T-cell (primary cell): Measurements from ENCODE around the gene C2CD4B. TPM values are rescaled to one million over a fixed set of nuclear protein-coding genes. Genes with fewer than 3 reads are reported as not detected.

Experiments
- ATAC-seq, 4 experiments: fragments of 200-7000 bp in 3 of 4; fragments of 150-1000 bp in 1 of 4; cut with Tn5 transposase; replicated peaks in 1 of 4; 1 replicate in 3 of 4; 2 replicates in 1 of 4; pipeline ENCODE4 v1.10.0; 2021; ENCODE audit warnings: moderate library complexity in 3 of 4, mild to moderate bottlenecking in 2 of 4, moderate number of reproducible peaks in 1 of 4
- CTCF ChIA-PET, 2 donors: fragments of 300-600 bp; sonication (Branson Sonifier 250); formaldehyde crosslinking; loops; one replicate each; lab custom pipeline; 2022; ENCODE audit warnings: antibody characterized with exemption in 2 of 2; lab: Charles Lee
- POLR2A ChIA-PET, 2 donors: fragments of 300-600 bp; sonication (Branson Sonifier 250); formaldehyde crosslinking; loops; one replicate each; lab custom pipeline; 2022; ENCODE audit warnings: antibody characterized with exemption in 2 of 2; lab: Charles Lee
- DNase-seq, 35 experiments: peaks; one replicate each; pipeline versions ENCODE4 v3.0.0 to v3.0.0-alpha.2; 2013 to 2023
- H3K27ac ChIP-seq: one replicate; pipeline ENCODE4 v1.5.1; 2013; ENCODE audit warnings: low read length
- H3K27me3 ChIP-seq, 2 experiments: replicated peaks in 1 of 2; 1 replicate in 1 of 2; 2 replicates in 1 of 2; pipeline versions ENCODE4 v1.6.1 to v1.7.0; 2013; ENCODE audit warnings: low read length in 1 of 2, mixed read lengths in 1 of 2; ENCODE audit not compliant: control insufficient read depth in 2 of 2, insufficient read depth in 2 of 2; ENCODE audit errors: extremely low read depth in 1 of 2
- H3K36me3 ChIP-seq, 2 donors: 1 replicate in 1 of 2; 2 replicates in 1 of 2; pipeline versions ENCODE4 v1.6.1 to v1.7.0; 2013; ENCODE audit warnings: low read length in 1 of 2; ENCODE audit not compliant: control insufficient read depth in 2 of 2, insufficient read depth in 1 of 2; ENCODE audit errors: extremely low read depth in 1 of 2
- H3K4me1 ChIP-seq, 2 experiments: 1 replicate in 1 of 2; 2 replicates in 1 of 2; pipeline versions ENCODE4 v1.6.1 to v1.7.0; 2013; ENCODE audit warnings: low read length in 2 of 2, mixed read lengths in 1 of 2; ENCODE audit not compliant: insufficient read depth in 2 of 2, control insufficient read depth in 1 of 2; ENCODE audit errors: extremely low read depth in 1 of 2
- H3K4me3 ChIP-seq, 2 donors: 1 replicate in 1 of 2; 2 replicates in 1 of 2; pipeline versions ENCODE4 v1.5.1 to v1.7.0; 2013; ENCODE audit warnings: mild to moderate bottlenecking in 2 of 2, low read length in 1 of 2, moderate library complexity in 1 of 2; ENCODE audit not compliant: control insufficient read depth in 1 of 2; ENCODE audit errors: extremely low read depth in 1 of 2
- H3K9me3 ChIP-seq: 2 replicates; pipeline ENCODE4 v1.7.0; 2013
- H3K27ac Mint-ChIP-seq, 2 donors: one replicate each; pipeline ENCODE4 v1.8.0; 2020 to 2021; ENCODE audit warnings: mild to moderate bottlenecking in 2 of 2, mixed read lengths in 2 of 2
- H3K27me3 Mint-ChIP-seq, 2 donors: one replicate each; pipeline ENCODE4 v1.8.0; 2021 to 2022; ENCODE audit warnings: mixed read lengths in 2 of 2
- H3K36me3 Mint-ChIP-seq: one replicate; pipeline ENCODE4 v1.8.0; 2021; ENCODE audit warnings: mixed read lengths
- H3K4me1 Mint-ChIP-seq, 3 donors: one replicate each; pipeline ENCODE4 v1.8.0; 2020 to 2022; ENCODE audit warnings: mixed read lengths in 3 of 3, mild to moderate bottlenecking in 1 of 3
- H3K4me3 Mint-ChIP-seq, 3 donors: one replicate each; pipeline ENCODE4 v1.8.0; 2020 to 2022; ENCODE audit warnings: mild to moderate bottlenecking in 3 of 3, mixed read lengths in 3 of 3, moderate library complexity in 3 of 3
- H3K9me3 Mint-ChIP-seq, 3 donors: one replicate each; pipeline ENCODE4 v1.8.0; 2020 to 2022; ENCODE audit warnings: mixed read lengths in 3 of 3
- WGBS: methylation state at CpG from one replicate; pipeline ENCODE4 v1.1.5; 2013; ENCODE audit warnings: missing lambda C conversion rate; ENCODE audit not compliant: insufficient coverage; 5-methylcytosine and 5-hydroxymethylcytosine counted together
- total RNA-seq, 35 experiments: library from RNA in 6 of 35; stranded (reverse) in 6 of 35; fragments of 120-200 nt in 1 of 35; gene quantifications; one replicate each; pipeline versions ENCODE4 v1.2.1 to v1.2.4 and lab custom pipeline; 2013 to 2026

Gene C2CD4B
- total RNA-seq, 5 donors from 2014 or later (not counting 1 experiment from before 2014, with no cell fraction given): not detected

DNA sequence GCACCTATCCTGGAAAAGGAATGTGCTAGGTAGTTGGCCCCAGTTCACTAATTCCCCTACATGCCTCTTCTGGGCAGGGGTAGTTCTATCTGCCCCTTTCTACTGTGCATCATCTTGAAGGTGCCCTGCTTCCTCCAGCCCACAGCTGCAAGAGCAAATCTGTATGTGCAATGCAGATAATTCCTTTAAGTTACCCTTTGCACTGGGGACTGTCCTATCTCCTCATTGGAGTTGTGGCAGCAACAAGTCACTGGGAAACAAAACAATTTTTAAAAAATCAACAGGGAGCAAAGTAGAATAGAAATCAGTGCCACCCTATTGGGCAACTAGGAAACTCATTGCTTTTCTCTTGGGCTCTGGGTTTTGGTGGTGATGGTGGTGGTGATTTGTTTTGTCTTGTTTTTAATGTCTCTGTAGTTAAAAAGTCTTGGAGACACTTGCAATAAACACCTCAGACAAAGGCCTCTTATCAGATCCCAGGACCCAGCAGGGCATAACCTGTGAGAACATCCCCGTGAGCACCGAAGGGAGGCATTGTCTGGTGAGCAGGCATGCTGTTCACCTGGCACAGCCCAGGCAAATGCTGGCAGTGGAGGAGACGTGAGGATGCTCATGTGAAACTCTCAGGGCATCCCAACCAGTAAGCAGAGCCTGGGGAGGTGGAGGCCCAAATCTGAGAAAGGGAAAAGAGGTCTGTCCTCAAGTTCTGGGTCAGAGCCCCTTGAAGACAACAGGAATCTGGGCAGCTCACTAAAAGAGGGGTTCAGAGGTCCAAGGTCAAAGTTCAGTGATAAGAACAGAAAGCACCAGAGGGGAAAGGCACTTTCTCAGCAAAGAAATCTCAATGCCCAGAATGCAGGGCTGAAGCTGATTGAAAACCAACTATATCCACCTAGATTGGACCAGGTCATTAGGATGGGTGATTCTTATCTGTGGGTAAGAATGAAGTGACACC, 27.9 kb downstream of the C2CD4B start:
- DNase-seq (no peak), ATAC-seq (no peak)
- ChIA-PET CTCF (no interaction called here), POLR2A (no interaction called here)
- Histone ChIP-seq H3K36me3 (no peaks in the 10 kb centered on the region), H3K4me1 (peaks cover 0 to 2% of the 10 kb centered on the region in 2 experiments), H3K27me3 (no peaks in the 10 kb centered on the region), H3K27ac (no peak overlapping the region), H3K4me3 (no peak overlapping the region), H3K9me3 (no peaks in the 10 kb centered on the region)
- no peak overlapping the region for H3K4me3 Mint-ChIP-seq
- WGBS: 78% methylated on average over 3 of the region's 3 CpGs
- no peak overlapping the region for H3K27ac Mint-ChIP-seq
- H3K27me3 Mint-ChIP-seq: peaks cover 6 to 11% of the 10 kb centered on the region in 2 donors
- no peaks in the 10 kb centered on the region for H3K36me3 Mint-ChIP-seq
- H3K4me1 Mint-ChIP-seq: peaks cover 0 to 5% (median 2%) of the 10 kb centered on the region in 3 donors
- peaks cover 0 to 4% (median 0%) of the 10 kb centered on the region in 3 donors for H3K9me3 Mint-ChIP-seq

GRCh38 chr15:62135532-62136134, 29.5 kb downstream of the C2CD4B start:
- Histone ChIP-seq H3K27me3 (no peaks in the 10 kb centered on the region), H3K4me3 (no peak overlapping the region), H3K27ac (no peak overlapping the region), H3K9me3 (no peaks in the 10 kb centered on the region), H3K4me1 (no peaks in the 10 kb centered on the region), H3K36me3 (no peaks in the 10 kb centered on the region)
- WGBS: 54% methylated on average over 2 of the region's 9 CpGs
- H3K4me3 Mint-ChIP-seq: no peak overlapping the region
- DNase-seq (no peak), ATAC-seq (no peak)
- peaks cover 0 to 4% (median 0%) of the 10 kb centered on the region in 3 donors for H3K9me3 Mint-ChIP-seq
- ChIA-PET POLR2A (no interaction called here), CTCF (no interaction called here)
- H3K36me3 Mint-ChIP-seq: no peaks in the 10 kb centered on the region
- H3K4me1 Mint-ChIP-seq: no peaks in the 10 kb centered on the region
- H3K27me3 Mint-ChIP-seq: peaks cover 6 to 8% of the 10 kb centered on the region in 2 donors
- H3K27ac Mint-ChIP-seq: no peak overlapping the region

DNA sequence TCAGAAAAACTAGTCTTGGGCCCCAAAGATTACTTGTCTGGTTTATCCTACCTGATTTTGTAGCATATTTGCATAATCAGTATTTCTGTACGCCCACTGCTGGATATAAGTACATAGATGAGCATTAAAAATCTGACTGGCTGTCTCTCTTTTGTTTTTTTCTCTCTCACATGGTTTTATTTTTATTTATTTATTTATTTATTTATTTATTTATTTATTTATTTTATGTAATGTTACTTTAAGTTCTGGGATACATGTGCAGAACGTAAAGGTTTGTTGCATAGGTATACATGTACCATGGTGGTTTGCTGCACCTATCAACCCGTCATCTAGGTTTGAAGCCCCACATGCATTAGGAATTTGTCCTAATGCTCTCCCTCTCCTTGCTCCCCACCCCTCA, 31.9 kb downstream of the C2CD4B start:
- peaks cover 4 to 6% of the 10 kb centered on the region in 2 experiments for H3K4me1 ChIP-seq
- no peaks in the 10 kb centered on the region for H3K27me3 ChIP-seq
- Mint-ChIP-seq H3K27ac (no peak overlapping the region), H3K36me3 (no peaks in the 10 kb centered on the region), H3K27me3 (peaks cover 4 to 6% of the 10 kb centered on the region in 2 donors), H3K9me3 (peaks cover 0 to 4% (median 0%) of the 10 kb centered on the region in 3 donors), H3K4me1 (peaks cover 13 to 16% (median 13%) of the 10 kb centered on the region in 3 donors), H3K4me3 (no peak overlapping the region)
- H3K4me3 ChIP-seq: no peak overlapping the region
- WGBS: 100% methylated on average over 1 of the region's 3 CpGs
- POLR2A ChIA-PET: no interaction called here
- no peak overlapping the region for H3K27ac ChIP-seq
- no peak for ATAC-seq
- H3K36me3 ChIP-seq: no peaks in the 10 kb centered on the region
- no peak for DNase-seq
- CTCF ChIA-PET: no interaction called here
- no peaks in the 10 kb centered on the region for H3K9me3 ChIP-seq

DNA sequence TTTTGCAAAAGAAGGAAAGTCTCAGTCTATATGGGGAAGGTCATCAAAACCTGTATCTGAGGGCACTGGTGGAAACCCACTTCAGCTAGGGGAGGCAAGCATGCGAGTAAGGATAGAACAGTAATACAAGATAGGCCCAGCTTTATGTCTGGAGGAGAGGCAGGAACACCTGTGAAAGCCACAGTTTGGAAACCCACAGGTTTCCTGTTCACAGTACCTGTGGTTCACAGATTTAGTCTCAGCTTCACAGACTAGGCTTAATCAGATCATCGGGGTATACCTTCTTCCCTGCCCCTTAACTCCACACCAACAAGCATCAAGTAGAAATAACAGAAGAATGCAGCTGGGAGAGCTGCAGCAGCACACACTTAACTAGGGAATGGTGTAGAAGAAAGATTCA, 36.2 kb downstream of the C2CD4B start:
- Histone ChIP-seq H3K27me3 (no peaks in the 10 kb centered on the region), H3K36me3 (no peaks in the 10 kb centered on the region), H3K4me1 (peaks cover 9 to 12% of the 10 kb centered on the region in 2 experiments), H3K4me3 (no peak overlapping the region), H3K9me3 (no peaks in the 10 kb centered on the region), H3K27ac (no peak overlapping the region)
- Mint-ChIP-seq H3K27ac (peak overlapping the region in 1 of 2 donors; percentile 12), H3K4me1 (peaks cover 32 to 37% (median 34%) of the 10 kb centered on the region in 3 donors), H3K27me3 (peaks cover 0 to 3% of the 10 kb centered on the region in 2 donors), H3K9me3 (no peaks in the 10 kb centered on the region), H3K4me3 (no peak overlapping the region), H3K36me3 (no peaks in the 10 kb centered on the region)
- ChIA-PET CTCF (no interaction called here), POLR2A (no interaction called here)
- ATAC-seq (peak; percentile 65 to 87 (median 76)), DNase-seq (peak in 8 of 35 experiments; percentile 3 to 23 (median 6))
- 0% methylated on average over 1 of the region's 2 CpGs for WGBS

DNA sequence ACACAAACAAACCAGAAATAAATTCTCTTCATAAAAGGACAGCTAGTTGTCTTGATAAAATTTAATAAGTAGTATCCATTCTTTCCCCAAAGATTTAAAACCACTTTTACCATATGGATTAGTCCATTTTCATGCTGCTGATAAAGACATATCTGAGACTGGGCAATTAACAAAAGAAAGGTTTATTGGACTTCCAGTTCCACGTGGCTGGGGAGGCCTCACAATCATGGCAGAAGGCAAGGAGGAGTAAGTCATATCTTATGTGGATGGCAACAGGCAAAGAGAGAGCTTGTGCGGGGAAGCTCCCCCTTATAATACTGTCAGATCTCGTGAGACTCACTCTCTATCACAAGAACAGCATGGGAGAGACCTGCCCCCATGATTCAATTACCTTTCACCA, 38.7 kb downstream of the C2CD4B start:
- peaks cover 45 to 57% (median 49%) of the 10 kb centered on the region in 3 donors for H3K4me1 Mint-ChIP-seq

GRCh38 chr15:62125773-62126172, 39.3 kb downstream of the C2CD4B start:
- Histone ChIP-seq H3K27ac (no peak overlapping the region), H3K4me1 (peaks cover 17% of the 10 kb centered on the region in 2 experiments), H3K4me3 (no peak overlapping the region), H3K27me3 (no peaks in the 10 kb centered on the region), H3K9me3 (no peaks in the 10 kb centered on the region), H3K36me3 (no peaks in the 10 kb centered on the region)
- no peaks in the 10 kb centered on the region for H3K27me3 Mint-ChIP-seq
- CTCF ChIA-PET: interaction anchor here in 1 of 2 donors (1.9 kb wide), 1 partner anchor 65 kb away, joined by 8 read pairs; no protein-coding TSS in a partner anchor
- POLR2A ChIA-PET: interaction anchor here in 1 of 2 donors (0.5 kb wide), 1 partner anchor 16 kb away, joined by 10 read pairs; no protein-coding TSS in a partner anchor
- no peak for DNase-seq
- no peaks in the 10 kb centered on the region for H3K9me3 Mint-ChIP-seq
- no CpG with 5 or more reads among the region's 2 CpGs for WGBS
- H3K36me3 Mint-ChIP-seq: no peaks in the 10 kb centered on the region
- peaks cover 45 to 60% (median 54%) of the 10 kb centered on the region in 3 donors for H3K4me1 Mint-ChIP-seq
- H3K27ac Mint-ChIP-seq: peak overlapping the region; percentile 34 to 39
- no peak for ATAC-seq
- no peak overlapping the region for H3K4me3 Mint-ChIP-seq

More for the DNA sequence above, 38.7 kb downstream of the C2CD4B start:
- no peak for DNase-seq
- Mint-ChIP-seq H3K4me3 (no peak overlapping the region), H3K27ac (no peak overlapping the region), H3K9me3 (no peaks in the 10 kb centered on the region), H3K36me3 (no peaks in the 10 kb centered on the region), H3K27me3 (no peaks in the 10 kb centered on the region)
- WGBS: no CpG with 5 or more reads among the region's 3 CpGs
- Histone ChIP-seq H3K4me1 (peaks cover 17% of the 10 kb centered on the region in 2 experiments), H3K27me3 (no peaks in the 10 kb centered on the region), H3K4me3 (no peak overlapping the region), H3K36me3 (no peaks in the 10 kb centered on the region), H3K27ac (no peak overlapping the region), H3K9me3 (no peaks in the 10 kb centered on the region)
- no peak for ATAC-seq
- CTCF ChIA-PET: interaction anchor here in 1 of 2 donors (1.9 kb wide), 1 partner anchor 65 kb away, joined by 8 read pairs; no protein-coding TSS in a partner anchor
- POLR2A ChIA-PET: no interaction called here
